ENCODE results near the gene USP25.

DNA sequence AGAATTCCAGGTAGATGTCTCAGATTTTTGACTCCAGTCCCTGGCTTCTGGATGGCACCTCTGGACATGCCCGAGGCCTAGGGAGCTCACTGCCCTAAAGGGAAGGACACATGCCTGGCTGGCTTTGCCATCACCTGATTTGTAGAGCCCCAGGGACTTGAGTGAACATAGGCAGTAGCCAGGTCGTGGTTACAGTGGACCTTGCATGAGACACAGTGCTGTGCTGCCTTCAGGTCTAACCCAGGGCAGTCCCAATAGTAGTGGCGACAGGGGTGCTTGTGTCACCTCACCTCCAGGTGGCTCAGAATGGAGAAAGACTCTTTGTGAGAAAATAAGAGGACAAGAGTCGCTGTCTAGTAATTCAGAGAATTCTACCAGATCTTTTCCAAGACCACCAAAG, 166.7 kb downstream of the USP25 start:
- TF ChIP-seq YY1 (IDR thresholded peaks at IDR 0.05; ENCODE audit: insufficient read depth, insufficient read length) (no peak), ZNF274 (IDR thresholded peaks at IDR 0.05; ENCODE audit: low read depth, low read length) (no peak)

Measured in NT2/D1 (cell line).